Adipocyte (in vitro differentiated cells): ENCODE results near the gene MTUS2.

Experiments
- DNase-seq: peaks from one replicate; pipeline ENCODE4 v3.0.0-alpha.2; 2015; ENCODE audit warnings: low read depth
- H3K27me3 ChIP-seq: replicated peaks from 2 replicates; pipeline ENCODE4 v1.7.0; 2013; ENCODE audit warnings: mild to moderate bottlenecking, low read length, moderate library complexity; ENCODE audit not compliant: control insufficient read depth, insufficient read depth
- H3K36me3 ChIP-seq: 2 replicates; pipeline ENCODE4 v1.7.0; 2013; ENCODE audit warnings: low read length, mild to moderate bottlenecking, moderate library complexity; ENCODE audit not compliant: control insufficient read depth, insufficient read depth, severe bottlenecking
- H3K4me1 ChIP-seq: 2 replicates; pipeline ENCODE4 v1.7.0; 2013; ENCODE audit warnings: mild to moderate bottlenecking, low read length, moderate library complexity; ENCODE audit not compliant: control insufficient read depth, insufficient read depth
- H3K4me3 ChIP-seq: 2 replicates; pipeline ENCODE4 v1.7.0; 2013; ENCODE audit warnings: mild to moderate bottlenecking, low read length, moderate library complexity
- H3K9ac ChIP-seq: 2 replicates; pipeline ENCODE4 v1.7.0; 2013; ENCODE audit warnings: mild to moderate bottlenecking, low read length, moderate library complexity
- H3K9me3 ChIP-seq: 2 replicates; pipeline ENCODE4 v1.7.0; 2013; ENCODE audit warnings: mild to moderate bottlenecking, low read length, moderate library complexity; ENCODE audit not compliant: control insufficient read depth

MTUS2 gene

GRCh38 chr13:29491248-29491647, 671.1 kb downstream of the MTUS2 start:
- no peaks in the 10 kb centered on the region for H3K36me3 ChIP-seq

GRCh38 chr13:29493796-29494195, 673.7 kb downstream of the MTUS2 start:
- Histone ChIP-seq H3K9ac (no peak overlapping the region), H3K27me3 (no peaks in the 10 kb centered on the region), H3K36me3 (no peaks in the 10 kb centered on the region), H3K9me3 (no peaks in the 10 kb centered on the region), H3K4me3 (no peak overlapping the region), H3K4me1 (peaks cover 10% of the 10 kb centered on the region)
- no peak for DNase-seq

More at GRCh38 chr13:29491248-29491647, 671.1 kb downstream of the MTUS2 start:
- no peak for DNase-seq
- H3K27me3 ChIP-seq = peaks cover 9% of the 10 kb centered on the region
- no peaks in the 10 kb centered on the region for H3K9me3 ChIP-seq
- no peak overlapping the region for H3K4me3 ChIP-seq
- H3K9ac ChIP-seq = no peak overlapping the region
- H3K4me1 ChIP-seq = no peaks in the 10 kb centered on the region

GRCh38 chr13:29494520-29494919, 674.4 kb downstream of the MTUS2 start:
- Histone ChIP-seq H3K4me3 (no peak overlapping the region), H3K27me3 (no peaks in the 10 kb centered on the region), H3K4me1 (peaks cover 10% of the 10 kb centered on the region), H3K9me3 (no peaks in the 10 kb centered on the region), H3K9ac (no peak overlapping the region), H3K36me3 (no peaks in the 10 kb centered on the region)
- no peak for DNase-seq

DNA sequence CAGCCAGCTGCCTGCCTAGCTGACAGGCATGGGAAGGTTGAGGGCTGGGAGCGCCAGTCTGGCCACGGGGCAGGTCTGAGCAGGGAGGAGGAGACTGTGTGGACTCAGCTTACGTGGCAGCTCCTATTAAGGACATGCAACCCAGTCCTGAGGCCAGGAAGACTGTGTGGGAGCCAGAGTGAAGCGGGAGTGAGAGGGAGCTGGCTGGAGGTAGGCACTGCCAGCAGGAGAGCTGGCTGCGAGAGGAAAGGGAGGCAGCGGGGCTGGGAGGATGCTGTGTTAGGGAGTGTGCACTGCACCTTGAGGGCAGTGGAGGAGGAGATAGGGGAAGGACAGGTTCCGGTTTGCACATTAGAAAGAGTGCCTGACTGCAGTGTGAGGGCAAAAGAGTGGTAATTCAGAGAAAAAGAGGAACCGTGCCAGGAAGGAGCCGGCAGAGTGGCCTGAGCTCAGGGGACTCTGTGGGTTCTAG, 676.1 kb downstream of the MTUS2 start:
- Histone ChIP-seq H3K4me3 (no peak overlapping the region), H3K27me3 (no peaks in the 10 kb centered on the region), H3K9me3 (no peaks in the 10 kb centered on the region), H3K36me3 (no peaks in the 10 kb centered on the region), H3K4me1 (peaks cover 10% of the 10 kb centered on the region), H3K9ac (no peak overlapping the region)
- DNase-seq = no peak

DNA sequence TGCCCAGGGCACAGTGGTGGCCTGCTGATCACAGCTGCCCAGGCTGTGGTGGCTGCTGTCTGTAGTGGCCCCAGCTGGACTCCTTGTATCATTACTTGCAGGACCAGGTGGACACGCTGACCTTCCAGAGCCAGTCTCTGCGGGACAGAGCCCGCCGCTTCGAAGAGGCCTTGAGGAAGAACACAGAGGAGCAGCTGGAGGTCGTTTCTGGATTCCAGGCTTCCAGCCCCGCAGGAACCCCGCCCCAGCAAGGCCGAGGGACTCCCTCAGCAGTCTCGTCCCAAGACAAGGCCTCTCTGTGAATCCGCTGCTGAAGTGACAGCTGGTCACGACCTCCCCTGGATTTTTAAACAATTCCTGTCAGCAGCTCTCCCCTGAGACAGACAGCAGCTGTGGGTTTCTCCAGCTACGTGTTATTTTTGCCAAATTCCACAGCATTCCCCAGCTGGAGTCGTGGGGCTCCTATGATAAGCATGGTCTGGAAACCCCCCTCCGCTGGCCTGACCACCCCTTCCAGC, 677.1 kb downstream of the MTUS2 start:
- Histone ChIP-seq H3K36me3 (no peaks in the 10 kb centered on the region), H3K27me3 (no peaks in the 10 kb centered on the region), H3K9me3 (no peaks in the 10 kb centered on the region), H3K4me3 (peak overlapping the region; percentile 27), H3K9ac (no peak overlapping the region), H3K4me1 (peaks cover 10% of the 10 kb centered on the region)
- peak; percentile 23 for DNase-seq

GRCh38 chr13:29498426-29499040, 678.4 kb downstream of the MTUS2 start:
- Histone ChIP-seq H3K27me3 (no peaks in the 10 kb centered on the region), H3K36me3 (no peaks in the 10 kb centered on the region), H3K4me1 (peaks cover 19% of the 10 kb centered on the region), H3K9ac (no peak overlapping the region), H3K4me3 (no peak overlapping the region), H3K9me3 (no peaks in the 10 kb centered on the region)
- no peak for DNase-seq

GRCh38 chr13:29499506-29500165, 679.5 kb downstream of the MTUS2 start:
- Histone ChIP-seq H3K36me3 (no peaks in the 10 kb centered on the region), H3K9me3 (no peaks in the 10 kb centered on the region), H3K4me1 (peaks cover 23% of the 10 kb centered on the region), H3K4me3 (no peak overlapping the region), H3K9ac (no peak overlapping the region), H3K27me3 (no peaks in the 10 kb centered on the region)
- DNase-seq = no peak

GRCh38 chr13:29500386-29500785, 680.2 kb downstream of the MTUS2 start:
- Histone ChIP-seq H3K4me3 (no peak overlapping the region), H3K4me1 (peaks cover 23% of the 10 kb centered on the region), H3K9me3 (no peaks in the 10 kb centered on the region), H3K27me3 (no peaks in the 10 kb centered on the region), H3K9ac (no peak overlapping the region), H3K36me3 (no peaks in the 10 kb centered on the region)
- no peak for DNase-seq

- H3K4me3 ChIP-seq = no peak overlapping the region
- no peak for DNase-seq
These were observed 681.5 kb downstream of the MTUS2 start for GRCh38 chr13:29501674-29502073.

GRCh38 chr13:29502391-29503008, 682.4 kb downstream of the MTUS2 start:
- H3K9ac ChIP-seq = no peak overlapping the region
- no peak for DNase-seq
- no peaks in the 10 kb centered on the region for H3K27me3 ChIP-seq
- H3K36me3 ChIP-seq = no peaks in the 10 kb centered on the region
- peaks cover 15% of the 10 kb centered on the region for H3K4me1 ChIP-seq
- no peaks in the 10 kb centered on the region for H3K9me3 ChIP-seq
- peak overlapping the region; percentile 53 for H3K4me3 ChIP-seq

More at GRCh38 chr13:29501674-29502073, 681.5 kb downstream of the MTUS2 start:
- Histone ChIP-seq H3K9ac (no peak overlapping the region), H3K9me3 (no peaks in the 10 kb centered on the region), H3K4me1 (peaks cover 23% of the 10 kb centered on the region), H3K27me3 (no peaks in the 10 kb centered on the region), H3K36me3 (no peaks in the 10 kb centered on the region)

DNA sequence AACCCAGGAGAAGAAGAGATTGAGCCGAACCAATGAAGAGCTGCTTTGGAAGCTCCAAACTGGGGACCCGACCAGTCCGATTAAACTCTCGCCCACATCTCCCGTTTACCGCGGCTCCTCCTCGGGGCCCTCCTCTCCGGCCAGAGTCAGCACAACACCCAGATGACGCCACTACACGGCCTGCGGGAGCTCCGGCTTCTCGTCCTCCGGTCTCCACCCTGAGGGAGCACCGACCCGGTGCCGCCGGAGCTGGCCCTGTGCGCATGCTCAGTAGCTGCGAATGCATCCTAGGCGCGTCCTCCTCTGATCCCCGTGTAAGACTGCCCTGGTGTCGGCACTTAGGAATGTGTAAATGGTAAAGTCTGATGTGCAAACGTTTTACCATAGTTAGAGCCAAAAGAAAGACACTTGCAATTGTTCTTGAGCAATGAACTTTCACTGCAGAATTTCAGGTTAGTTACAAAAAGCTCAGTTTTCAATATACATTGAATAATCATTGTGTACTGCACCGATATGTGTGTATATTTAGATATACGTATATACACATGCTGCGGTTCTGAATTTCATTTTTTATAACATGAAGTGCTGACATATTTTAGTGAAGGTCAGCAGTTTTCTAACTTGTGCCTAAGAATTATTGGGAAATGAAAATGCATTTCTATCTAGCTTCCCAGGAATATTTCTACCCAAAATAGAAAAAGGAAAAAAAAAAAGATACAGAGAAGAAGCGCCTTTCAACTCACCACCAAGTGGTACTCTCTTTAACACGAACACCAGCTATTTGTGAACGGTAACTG, 683.1 kb downstream of the MTUS2 start:
- H3K4me1 ChIP-seq = peaks cover 18% of the 10 kb centered on the region
- H3K9me3 ChIP-seq = no peaks in the 10 kb centered on the region
- H3K4me3 ChIP-seq = peak overlapping the region; percentile 53
- H3K9ac ChIP-seq = no peak overlapping the region
- peak; percentile 34 for DNase-seq
- H3K27me3 ChIP-seq = no peaks in the 10 kb centered on the region
- no peaks in the 10 kb centered on the region for H3K36me3 ChIP-seq
